Muscle layer of duodenum (tissue), 2 donors: ENCODE results near the gene CDYL.

Experiments used
- H3K27ac ChIP-seq: one replicate; pipeline ENCODE4 v1.7.0; 2013; ENCODE audit warnings: mild to moderate bottlenecking, low read length
- H3K27me3 ChIP-seq: one replicate; pipeline ENCODE4 v1.7.0; 2013; ENCODE audit warnings: low read depth, mild to moderate bottlenecking, control low read depth, low read length
- H3K36me3 ChIP-seq, 2 donors: one replicate each; pipeline ENCODE4 v1.7.0; 2013; ENCODE audit warnings: low read length in 2 of 2, control low read depth in 1 of 2, mild to moderate bottlenecking in 1 of 2; ENCODE audit not compliant: insufficient read depth in 2 of 2, control insufficient read depth in 1 of 2
- H3K4me1 ChIP-seq, 2 donors: one replicate each; pipeline ENCODE4 v1.7.0; 2013; ENCODE audit warnings: low read length in 2 of 2, mild to moderate bottlenecking in 2 of 2, control low read depth in 1 of 2, moderate library complexity in 1 of 2; ENCODE audit not compliant: insufficient read depth in 2 of 2, control insufficient read depth in 1 of 2
- H3K4me3 ChIP-seq, 2 donors: one replicate each; pipeline ENCODE4 v1.7.0; 2013; ENCODE audit warnings: low read length in 2 of 2, low read depth in 1 of 2, mild to moderate bottlenecking in 1 of 2
- H3K9me3 ChIP-seq, 2 donors: one replicate each; pipeline ENCODE4 v1.7.0; 2013; ENCODE audit warnings: low read length in 2 of 2, control low read depth in 1 of 2, mild to moderate bottlenecking in 1 of 2; ENCODE audit not compliant: control insufficient read depth in 1 of 2
- donor health status: healthy.

CDYL gene

GRCh38 chr6:4941782-4942672, 165.8 kb downstream of the CDYL start:
- H3K9me3 ChIP-seq, result no peaks in the 10 kb centered on the region
- peaks cover 12 to 22% of the 10 kb centered on the region in 2 donors for H3K36me3 ChIP-seq
- H3K27ac ChIP-seq, result no peak overlapping the region
- H3K4me3 ChIP-seq, result no peak overlapping the region
- no peaks in the 10 kb centered on the region for H3K27me3 ChIP-seq
- peaks cover 15 to 16% of the 10 kb centered on the region in 2 donors for H3K4me1 ChIP-seq

- Histone ChIP-seq H3K9me3 (no peaks in the 10 kb centered on the region), H3K4me3 (no peak overlapping the region), H3K4me1 (peaks cover 15 to 16% of the 10 kb centered on the region in 2 donors), H3K27ac (no peak overlapping the region), H3K27me3 (no peaks in the 10 kb centered on the region), H3K36me3 (peaks cover 12 to 22% of the 10 kb centered on the region in 2 donors)
Observed at GRCh38 chr6:4942673-4943009, 166.4 kb downstream of the CDYL start.

- Histone ChIP-seq H3K4me1 (peaks cover 15 to 16% of the 10 kb centered on the region in 2 donors), H3K27ac (no peak overlapping the region), H3K9me3 (no peaks in the 10 kb centered on the region), H3K27me3 (no peaks in the 10 kb centered on the region), H3K36me3 (peaks cover 8 to 29% of the 10 kb centered on the region in 2 donors), H3K4me3 (no peak overlapping the region)
Observed at GRCh38 chr6:4943716-4944115, 167.5 kb downstream of the CDYL start.

- Histone ChIP-seq H3K4me3 (no peak overlapping the region), H3K27me3 (no peaks in the 10 kb centered on the region), H3K4me1 (peaks cover 15 to 16% of the 10 kb centered on the region in 2 donors), H3K9me3 (no peaks in the 10 kb centered on the region), H3K36me3 (peaks cover 11 to 35% of the 10 kb centered on the region in 2 donors), H3K27ac (no peak overlapping the region)
Observed at GRCh38 chr6:4944325-4944724, 168.1 kb downstream of the CDYL start.

- Histone ChIP-seq H3K27ac (no peak overlapping the region), H3K9me3 (no peaks in the 10 kb centered on the region), H3K4me3 (no peak overlapping the region), H3K36me3 (peaks cover 21 to 41% of the 10 kb centered on the region in 2 donors), H3K4me1 (peaks cover 15% of the 10 kb centered on the region in 2 donors), H3K27me3 (no peaks in the 10 kb centered on the region)
Observed at GRCh38 chr6:4946521-4946920, 170.3 kb downstream of the CDYL start.

- peaks cover 28 to 48% of the 10 kb centered on the region in 2 donors for H3K36me3 ChIP-seq
- no peak overlapping the region for H3K4me3 ChIP-seq
- H3K9me3 ChIP-seq, result no peaks in the 10 kb centered on the region
- H3K27me3 ChIP-seq, result no peaks in the 10 kb centered on the region
- H3K27ac ChIP-seq, result no peak overlapping the region
- peaks cover 4 to 7% of the 10 kb centered on the region in 2 donors for H3K4me1 ChIP-seq
Observed at GRCh38 chr6:4947716-4948115, 171.5 kb downstream of the CDYL start.

DNA sequence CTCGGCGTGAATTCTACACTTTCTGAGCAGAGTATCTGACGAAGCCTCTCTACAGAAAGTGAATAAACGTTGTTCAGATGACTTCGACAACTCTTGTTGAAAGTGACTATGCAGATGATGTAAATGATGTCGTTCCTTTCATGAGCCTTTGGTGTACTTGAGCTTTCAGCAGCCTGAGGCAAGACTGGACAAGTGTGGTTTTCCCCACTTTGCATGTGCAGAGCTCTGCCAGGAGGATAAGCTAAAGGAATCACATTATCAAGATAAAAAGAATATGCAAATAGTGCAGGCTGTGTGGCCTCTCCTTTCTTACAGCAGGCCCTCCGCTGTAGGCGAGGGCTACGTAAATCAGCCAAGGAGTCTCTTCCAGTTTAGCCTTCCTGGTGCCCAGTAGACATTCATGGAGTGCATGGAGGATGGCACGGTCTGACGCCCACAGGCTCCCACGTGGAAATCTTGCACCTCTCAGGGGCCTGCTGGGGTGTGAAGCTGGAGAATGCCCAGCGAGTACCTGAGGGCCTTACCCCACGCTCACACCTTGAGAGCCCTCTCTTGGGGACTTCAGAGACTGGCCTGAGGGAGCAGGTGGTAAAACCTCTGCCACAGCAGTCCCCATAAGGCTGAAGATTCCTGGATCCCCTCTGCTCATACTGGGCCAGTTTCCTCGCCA, 172.7 kb downstream of the CDYL start:
- peaks cover 32 to 59% of the 10 kb centered on the region in 2 donors for H3K36me3 ChIP-seq
- no peak overlapping the region for H3K4me3 ChIP-seq
- no peak overlapping the region for H3K27ac ChIP-seq
- H3K27me3 ChIP-seq, result no peaks in the 10 kb centered on the region
- no peaks in the 10 kb centered on the region for H3K4me1 ChIP-seq
- H3K9me3 ChIP-seq, result no peaks in the 10 kb centered on the region

DNA sequence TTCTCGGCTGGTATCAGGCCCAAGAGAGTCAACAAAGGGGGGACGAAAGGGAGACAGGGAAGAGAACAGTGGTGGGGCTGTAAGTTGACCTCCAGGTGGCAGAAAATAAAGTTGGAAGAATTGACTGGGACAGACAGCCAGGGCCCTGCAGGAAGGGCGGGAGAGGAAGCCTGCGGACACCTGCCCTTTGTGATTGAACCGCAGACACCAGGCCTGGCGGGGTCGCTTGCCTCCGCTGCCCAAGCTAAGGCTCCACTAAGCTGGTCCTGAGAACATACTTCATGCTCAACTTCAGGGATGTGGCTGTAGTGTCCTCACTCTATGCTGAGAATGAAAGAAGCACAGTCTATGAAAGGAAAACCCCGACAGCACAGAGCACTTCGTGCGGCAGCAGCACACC, 173.9 kb downstream of the CDYL start:
- Histone ChIP-seq H3K4me1 (no peaks in the 10 kb centered on the region), H3K36me3 (peaks cover 33 to 62% of the 10 kb centered on the region in 2 donors), H3K27ac (no peak overlapping the region), H3K4me3 (no peak overlapping the region), H3K9me3 (no peaks in the 10 kb centered on the region), H3K27me3 (no peaks in the 10 kb centered on the region)

- no peak overlapping the region for H3K4me3 ChIP-seq
- H3K27ac ChIP-seq, result no peak overlapping the region
- peaks cover 27 to 60% of the 10 kb centered on the region in 2 donors for H3K36me3 ChIP-seq
- H3K4me1 ChIP-seq, result no peaks in the 10 kb centered on the region
- H3K9me3 ChIP-seq, result no peaks in the 10 kb centered on the region
- no peaks in the 10 kb centered on the region for H3K27me3 ChIP-seq
Observed at GRCh38 chr6:4950836-4951533, 174.8 kb downstream of the CDYL start.

- no peaks in the 10 kb centered on the region for H3K4me1 ChIP-seq
- no peaks in the 10 kb centered on the region for H3K27me3 ChIP-seq
- peaks cover 27 to 51% of the 10 kb centered on the region in 2 donors for H3K36me3 ChIP-seq
- H3K4me3 ChIP-seq, result no peak overlapping the region
- H3K27ac ChIP-seq, result no peak overlapping the region
- no peaks in the 10 kb centered on the region for H3K9me3 ChIP-seq
Observed at GRCh38 chr6:4953440-4953839, 177.2 kb downstream of the CDYL start.

- Histone ChIP-seq H3K36me3 (peaks cover 14 to 36% of the 10 kb centered on the region in 2 donors), H3K9me3 (no peaks in the 10 kb centered on the region), H3K27ac (no peak overlapping the region), H3K27me3 (no peaks in the 10 kb centered on the region), H3K4me3 (no peak overlapping the region), H3K4me1 (no peaks in the 10 kb centered on the region)
Observed at GRCh38 chr6:4956625-4957024, 180.4 kb downstream of the CDYL start.
